GM18868 (cell line): ENCODE data around the gene NDUFA5.

Experiments
- ATAC-seq: cut with Tn5 transposase; IDR thresholded peaks from one replicate; pipeline ENCODE4 v1.9.1; 2021; ENCODE audit warnings: mild to moderate bottlenecking, moderate library complexity; ENCODE audit not compliant: unreplicated experiment

Gene NDUFA5

GRCh38 chr7:123557398-123558288 is at the start of gene NDUFA5:
Gene NDUFA5 (minus strand): TSS chr7:123557818. CDS start chr7:123557795, 23 bp downstream.
- ATAC-seq, result peak; percentile 98

GRCh38 chr7:123604739-123605138 is 47.1 kb upstream of the NDUFA5 start:
- no peak for ATAC-seq

- no peak for ATAC-seq
Measured at GRCh38 chr7:123602648-123603047, 45.0 kb upstream of the NDUFA5 start.

- no peak for ATAC-seq
Measured at GRCh38 chr7:123601530-123601929, 43.9 kb upstream of the NDUFA5 start, which contains the start of gene ASB15. Gene ASB15 (plus strand): TSS chr7:123601821. CDS start chr7:123614503, 12,682 bp downstream.

GRCh38 chr7:123600876-123601275 is 43.3 kb upstream of the NDUFA5 start:
- no peak for ATAC-seq

- no peak for ATAC-seq
Measured at GRCh38 chr7:123599766-123600165, 42.1 kb upstream of the NDUFA5 start.

- no peak for ATAC-seq
Measured at GRCh38 chr7:123598657-123599056, 41.0 kb upstream of the NDUFA5 start.

GRCh38 chr7:123594813-123595241 is 37.2 kb upstream of the NDUFA5 start:
- no peak for ATAC-seq

GRCh38 chr7:123588376-123588775 is 30.8 kb upstream of the NDUFA5 start:
- ATAC-seq, result no peak

GRCh38 chr7:123583821-123584220 is 26.2 kb upstream of the NDUFA5 start:
- ATAC-seq, result no peak

- ATAC-seq, result peak; percentile 7
Measured at GRCh38 chr7:123581162-123581459, 23.5 kb upstream of the NDUFA5 start.

GRCh38 chr7:123580406-123581161 is 23.0 kb upstream of the NDUFA5 start:
- ATAC-seq, result peak; percentile 87

GRCh38 chr7:123579416-123579815 is 21.8 kb upstream of the NDUFA5 start:
- no peak for ATAC-seq

GRCh38 chr7:123573896-123574467 is 16.4 kb upstream of the NDUFA5 start:
- ATAC-seq, result no peak

GRCh38 chr7:123573341-123573740 is 15.7 kb upstream of the NDUFA5 start:
- no peak for ATAC-seq

GRCh38 chr7:123571684-123572083 is 14.1 kb upstream of the NDUFA5 start:
- ATAC-seq, result no peak

GRCh38 chr7:123571187-123571586 is 13.6 kb upstream of the NDUFA5 start:
- ATAC-seq, result no peak

GRCh38 chr7:123570390-123571182 is 13.0 kb upstream of the NDUFA5 start:
- ATAC-seq, result peak; percentile 73

- no peak for ATAC-seq
Measured at GRCh38 chr7:123569352-123570010, 11.9 kb upstream of the NDUFA5 start.

GRCh38 chr7:123562121-123562520 is 4.5 kb upstream of the NDUFA5 start:
- ATAC-seq, result no peak
